Mucosa of stomach (tissue), 1 donor: Measurements from ENCODE around the gene DOC2B.

ENCODE experiments used
- H3K27me3 ChIP-seq: one replicate; pipeline ENCODE4 v1.7.0; 2013; ENCODE audit warnings: mild to moderate bottlenecking, low read length; ENCODE audit not compliant: control insufficient read depth, insufficient read depth
- H3K36me3 ChIP-seq: one replicate; pipeline ENCODE4 v1.7.0; 2013; ENCODE audit warnings: low read length; ENCODE audit not compliant: control insufficient read depth, insufficient read depth
- H3K4me1 ChIP-seq: one replicate; pipeline ENCODE4 v1.7.0; 2013; ENCODE audit warnings: mild to moderate bottlenecking, low read length; ENCODE audit not compliant: control insufficient read depth, insufficient read depth
- H3K4me3 ChIP-seq: one replicate; pipeline ENCODE4 v1.7.0; 2013; ENCODE audit warnings: low read length
- H3K9ac ChIP-seq: one replicate; pipeline ENCODE4 v1.7.0; 2013; ENCODE audit warnings: mild to moderate bottlenecking, low read length, moderate library complexity
- H3K9me3 ChIP-seq: one replicate; pipeline ENCODE4 v1.7.0; 2013; ENCODE audit warnings: mild to moderate bottlenecking, low read length, moderate library complexity; ENCODE audit not compliant: control insufficient read depth
- donor health status: Pancreatic carcinoma.

The DOC2B gene

GRCh38 chr17:194828-195602 lies 13.6 kb upstream of the DOC2B start:
- H3K4me3 ChIP-seq: no peak overlapping the region
- peaks cover 16% of the 10 kb centered on the region for H3K4me1 ChIP-seq
- no peaks in the 10 kb centered on the region for H3K9me3 ChIP-seq
- H3K27me3 ChIP-seq: peaks cover 12% of the 10 kb centered on the region
- H3K36me3 ChIP-seq: no peaks in the 10 kb centered on the region
- no peak overlapping the region for H3K9ac ChIP-seq

DNA sequence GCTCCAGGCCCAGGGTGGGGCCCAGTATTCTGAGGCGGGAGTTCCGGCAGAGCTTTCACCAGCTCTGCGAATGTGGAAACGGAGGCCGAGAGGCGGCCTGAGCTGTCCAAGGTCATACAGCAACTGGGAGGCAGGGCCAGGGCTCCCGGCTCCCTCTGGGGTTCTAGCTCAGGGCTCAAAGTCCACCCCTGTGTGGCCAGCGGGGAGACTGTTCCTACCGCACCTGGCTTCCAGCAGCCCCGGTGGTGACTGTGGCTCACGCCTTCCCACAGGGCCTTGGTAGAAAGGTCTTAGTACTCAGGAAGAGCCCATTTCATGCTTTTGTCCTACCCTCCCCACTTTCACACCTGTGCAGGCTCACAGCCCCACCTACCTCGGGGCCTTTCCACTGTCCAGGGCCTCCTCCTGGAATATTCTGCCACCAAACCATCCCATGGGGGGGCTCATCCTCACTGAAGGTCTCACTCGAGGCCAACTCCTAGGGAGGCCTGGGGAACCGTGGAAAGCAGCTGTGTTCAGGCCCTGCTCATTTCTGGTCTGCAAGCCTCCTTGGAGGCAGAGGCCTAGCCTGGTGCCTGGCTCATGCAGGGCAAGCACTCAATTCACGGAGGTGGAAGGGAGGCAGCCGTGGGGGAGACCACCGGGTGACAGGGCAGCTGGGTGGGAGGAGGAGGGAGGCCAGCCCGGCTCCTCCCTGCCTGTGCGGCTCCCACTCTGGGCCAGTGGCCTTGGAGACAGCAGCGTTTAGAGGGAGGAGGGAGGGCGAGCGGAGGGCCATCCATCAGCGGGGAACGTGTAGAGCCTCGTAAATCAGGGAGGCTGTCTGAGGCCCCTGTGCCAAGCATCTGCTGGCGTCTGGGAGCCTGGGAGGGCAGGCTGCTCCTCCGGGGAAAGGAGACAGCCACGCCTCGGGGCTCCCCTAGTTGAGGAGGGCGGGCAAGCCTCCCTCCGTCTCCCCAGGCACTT lies 12.7 kb upstream of the DOC2B start:
- no peaks in the 10 kb centered on the region for H3K36me3 ChIP-seq
- H3K27me3 ChIP-seq: peaks cover 3% of the 10 kb centered on the region
- H3K4me1 ChIP-seq: peaks cover 7% of the 10 kb centered on the region
- H3K9me3 ChIP-seq: no peaks in the 10 kb centered on the region
- H3K9ac ChIP-seq: no peak overlapping the region
- no peak overlapping the region for H3K4me3 ChIP-seq

DNA sequence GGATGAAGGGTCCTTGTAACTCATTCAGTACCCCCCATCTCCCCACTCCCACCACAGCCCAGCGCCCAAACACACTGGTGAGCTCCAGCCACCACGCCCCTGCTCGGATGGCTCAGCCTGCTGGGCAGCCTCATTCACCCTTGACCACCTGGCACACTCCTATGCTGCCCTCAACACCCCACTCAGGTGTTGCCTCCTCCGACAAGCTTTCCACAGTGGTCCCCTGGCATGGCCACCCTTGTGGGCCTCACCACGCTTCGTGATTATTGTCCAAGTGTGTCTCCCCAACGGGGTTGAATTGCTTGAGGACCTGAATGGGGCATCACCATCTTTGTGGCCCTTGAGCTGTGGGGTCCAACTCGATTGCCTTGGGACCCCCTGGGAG lies 12.0 kb upstream of the DOC2B start:
- Histone ChIP-seq H3K9me3 (no peaks in the 10 kb centered on the region), H3K4me1 (peaks cover 4% of the 10 kb centered on the region), H3K36me3 (no peaks in the 10 kb centered on the region), H3K9ac (no peak overlapping the region), H3K27me3 (no peaks in the 10 kb centered on the region), H3K4me3 (no peak overlapping the region)

DNA sequence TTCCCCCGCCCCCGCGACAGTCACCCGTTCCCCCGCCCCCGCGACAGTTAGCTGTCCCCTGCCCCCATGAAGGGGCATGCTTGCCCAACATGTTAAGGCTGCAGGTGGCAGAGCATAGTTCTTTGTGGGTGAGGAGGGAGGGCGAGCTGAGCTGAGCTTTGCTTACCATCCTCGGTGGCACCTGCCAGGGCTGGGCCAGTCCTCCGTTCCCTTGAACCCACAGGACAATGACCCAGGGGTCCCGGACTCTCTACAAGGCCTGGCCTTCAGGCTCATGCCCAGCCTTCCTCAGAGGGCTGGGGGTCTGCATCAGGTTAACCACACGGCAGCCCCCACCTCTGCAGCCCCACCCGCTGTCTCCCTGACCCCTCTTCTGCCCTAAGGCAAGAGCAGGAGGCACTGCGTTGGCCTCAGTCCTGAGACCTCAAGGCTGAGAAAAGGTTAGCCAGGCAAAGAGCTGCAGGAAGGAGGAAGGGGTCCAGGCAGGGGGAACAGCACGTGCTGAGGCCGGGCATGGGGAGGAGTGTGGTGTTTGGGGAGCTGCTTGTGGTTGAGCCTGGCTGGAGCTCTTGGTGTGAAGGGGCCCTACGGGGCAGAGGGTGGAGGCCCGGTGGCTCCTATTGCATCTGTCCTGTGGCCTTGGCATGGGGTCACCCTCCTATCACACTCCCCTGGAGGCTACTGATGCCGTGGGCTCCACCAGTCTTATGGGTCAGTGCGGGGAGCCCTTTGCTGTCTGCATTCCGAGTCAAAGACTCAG lies 11.4 kb upstream of the DOC2B start:
- Histone ChIP-seq H3K9me3 (no peaks in the 10 kb centered on the region), H3K4me3 (no peak overlapping the region), H3K27me3 (no peaks in the 10 kb centered on the region), H3K9ac (no peak overlapping the region), H3K4me1 (peaks cover 4% of the 10 kb centered on the region), H3K36me3 (no peaks in the 10 kb centered on the region)

DNA sequence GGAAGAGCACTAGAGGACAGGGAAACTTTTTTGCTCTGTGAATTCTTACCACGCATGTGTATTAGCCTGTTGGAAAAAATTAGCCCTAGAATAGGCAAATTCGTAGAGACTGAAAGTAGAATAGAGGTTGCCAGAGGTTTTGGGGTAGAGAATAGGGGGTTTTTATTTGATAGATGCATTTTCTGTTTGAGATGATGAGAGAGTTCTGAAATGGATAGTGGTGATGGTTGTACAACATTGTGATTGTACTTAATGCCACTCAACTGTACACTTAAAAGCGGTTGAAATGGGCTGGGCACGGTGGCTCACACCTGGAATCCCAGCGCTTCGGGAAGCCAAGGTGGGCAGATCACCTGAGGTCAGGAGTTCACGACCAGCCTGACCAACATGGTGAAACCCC lies 8.0 kb upstream of the DOC2B start:
- H3K4me3 ChIP-seq: no peak overlapping the region
- no peaks in the 10 kb centered on the region for H3K27me3 ChIP-seq
- peaks cover 4% of the 10 kb centered on the region for H3K4me1 ChIP-seq
- no peaks in the 10 kb centered on the region for H3K9me3 ChIP-seq
- H3K9ac ChIP-seq: no peak overlapping the region
- no peaks in the 10 kb centered on the region for H3K36me3 ChIP-seq

GRCh38 chr17:187130-187529 lies 5.7 kb upstream of the DOC2B start:
- H3K27me3 ChIP-seq: peaks cover 22% of the 10 kb centered on the region
- H3K4me3 ChIP-seq: no peak overlapping the region
- H3K9ac ChIP-seq: no peak overlapping the region
- H3K4me1 ChIP-seq: peaks cover 7% of the 10 kb centered on the region
- H3K9me3 ChIP-seq: no peaks in the 10 kb centered on the region
- no peaks in the 10 kb centered on the region for H3K36me3 ChIP-seq

DNA sequence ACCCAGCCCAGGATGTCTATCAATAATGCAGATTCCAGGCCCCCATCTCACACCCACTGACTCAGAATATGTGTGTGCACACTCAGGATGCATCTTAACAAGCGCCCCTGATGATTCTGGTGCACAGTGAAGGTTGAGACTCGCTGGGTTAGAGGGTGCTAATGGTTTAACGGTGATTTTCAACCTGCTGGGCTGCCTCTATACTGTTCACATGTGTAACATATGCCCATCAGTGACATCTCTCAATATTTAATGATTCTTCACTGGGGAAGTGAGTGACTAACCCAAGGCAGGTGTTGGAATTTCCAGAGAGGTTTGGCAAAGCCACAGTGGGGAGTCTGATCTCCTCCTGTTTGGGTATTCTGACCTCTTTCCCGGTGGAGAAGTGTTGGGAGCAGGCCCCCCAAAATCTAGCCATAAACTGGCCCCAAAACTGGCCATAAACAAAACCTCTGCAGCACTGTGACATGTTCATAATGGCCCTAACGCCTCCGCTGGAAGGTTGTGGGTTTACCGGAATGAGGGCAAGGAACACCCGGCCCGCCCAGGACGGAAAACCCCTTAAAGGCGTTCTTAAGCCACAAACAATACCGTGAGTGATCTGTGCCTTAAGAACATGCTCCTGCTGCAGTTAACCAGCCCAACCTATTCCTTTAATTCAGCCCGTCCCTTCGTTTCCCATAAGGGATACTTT lies 4.1 kb upstream of the DOC2B start:
- Histone ChIP-seq H3K9ac (no peak overlapping the region), H3K27me3 (peaks cover 33% of the 10 kb centered on the region), H3K9me3 (no peaks in the 10 kb centered on the region), H3K4me1 (peaks cover 12% of the 10 kb centered on the region), H3K4me3 (no peak overlapping the region), H3K36me3 (no peaks in the 10 kb centered on the region)

DNA sequence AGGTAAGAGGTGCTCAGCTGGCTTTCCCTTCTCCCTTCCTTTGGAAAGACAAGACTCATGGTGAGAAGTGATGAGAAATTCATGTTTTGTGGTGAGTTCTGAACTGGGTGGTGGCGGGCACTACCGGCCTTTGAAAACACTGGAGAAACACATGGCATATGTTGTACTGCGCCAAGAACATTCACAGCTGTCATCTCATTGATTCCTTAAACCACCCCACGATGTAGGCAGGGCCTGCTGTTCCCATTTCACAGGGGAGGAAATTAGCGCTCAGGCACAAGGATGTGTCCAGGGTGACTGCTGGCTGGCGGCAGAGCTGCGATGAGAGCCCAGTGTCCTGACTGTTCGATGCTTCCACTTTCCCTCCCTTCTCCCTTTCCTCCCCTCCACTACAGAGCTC lies 1.6 kb upstream of the DOC2B start:
- Histone ChIP-seq H3K9ac (no peak overlapping the region), H3K27me3 (peaks cover 50% of the 10 kb centered on the region), H3K36me3 (no peaks in the 10 kb centered on the region), H3K4me3 (no peak overlapping the region), H3K4me1 (peaks cover 33% of the 10 kb centered on the region), H3K9me3 (no peaks in the 10 kb centered on the region)

GRCh38 chr17:182050-182751 lies 751 bp upstream of the DOC2B start:
- peaks cover 50% of the 10 kb centered on the region for H3K27me3 ChIP-seq

GRCh38 chr17:180381-181244 lies 837 bp downstream of the DOC2B start:
- Histone ChIP-seq H3K9ac (peak overlapping the region; percentile 43), H3K9me3 (no peaks in the 10 kb centered on the region), H3K4me1 (peaks cover 33% of the 10 kb centered on the region), H3K27me3 (peaks cover 50% of the 10 kb centered on the region), H3K36me3 (no peaks in the 10 kb centered on the region), H3K4me3 (no peak overlapping the region)

More at GRCh38 chr17:182050-182751, 751 bp upstream of the DOC2B start:
- H3K9me3 ChIP-seq: no peaks in the 10 kb centered on the region
- no peaks in the 10 kb centered on the region for H3K36me3 ChIP-seq
- H3K4me3 ChIP-seq: peak overlapping the region; percentile 25
- peaks cover 33% of the 10 kb centered on the region for H3K4me1 ChIP-seq
- no peak overlapping the region for H3K9ac ChIP-seq
